Suppressor macrophage (primary cell): Measurements from ENCODE around the gene REG1B.
A peak's percentile ranks its signal among the peaks of the same experiment; 100 is the strongest.
"Not testable (repeated sequence)": the region's sequence is repeated elsewhere in the genome, so short reads cannot be mapped to it uniquely, and the experiment has no call there.

Experiments used
- DNase-seq, 4 experiments: peaks; one replicate each; pipeline ENCODE4 v3.0.0-alpha.2; 2020 to 2022

REG1B gene

GRCh38 chr2:79083597-79084251 is 4.1 kb downstream of the REG1B start:
- no peak for DNase-seq

- DNase-seq = no peak
Measured at GRCh38 chr2:79082987-79083386, 4.8 kb downstream of the REG1B start.

- no peak for DNase-seq
Measured at GRCh38 chr2:79071078-79071477, 16.7 kb downstream of the REG1B start.

- DNase-seq = no peak
Measured at GRCh38 chr2:79065201-79065600, 22.6 kb downstream of the REG1B start.

GRCh38 chr2:79054769-79055168 is 33.0 kb downstream of the REG1B start:
- DNase-seq = not testable (repeated sequence)

GRCh38 chr2:79053486-79053885 is 34.3 kb downstream of the REG1B start:
- DNase-seq = not testable (repeated sequence)

- peak in 2 of 4 experiments; percentile 2 to 14 for DNase-seq
Measured at GRCh38 chr2:79041032-79041448, 46.8 kb downstream of the REG1B start.

- DNase-seq = no peak
Measured at GRCh38 chr2:79039944-79040343, 47.8 kb downstream of the REG1B start.
